T-helper 9 cell (primary cell): Measurements from ENCODE around the gene FBXL16.

Experiments
- DNase-seq: peaks from one replicate; pipeline ENCODE4 v3.0.0-alpha.2; 2020

FBXL16 gene

DNA sequence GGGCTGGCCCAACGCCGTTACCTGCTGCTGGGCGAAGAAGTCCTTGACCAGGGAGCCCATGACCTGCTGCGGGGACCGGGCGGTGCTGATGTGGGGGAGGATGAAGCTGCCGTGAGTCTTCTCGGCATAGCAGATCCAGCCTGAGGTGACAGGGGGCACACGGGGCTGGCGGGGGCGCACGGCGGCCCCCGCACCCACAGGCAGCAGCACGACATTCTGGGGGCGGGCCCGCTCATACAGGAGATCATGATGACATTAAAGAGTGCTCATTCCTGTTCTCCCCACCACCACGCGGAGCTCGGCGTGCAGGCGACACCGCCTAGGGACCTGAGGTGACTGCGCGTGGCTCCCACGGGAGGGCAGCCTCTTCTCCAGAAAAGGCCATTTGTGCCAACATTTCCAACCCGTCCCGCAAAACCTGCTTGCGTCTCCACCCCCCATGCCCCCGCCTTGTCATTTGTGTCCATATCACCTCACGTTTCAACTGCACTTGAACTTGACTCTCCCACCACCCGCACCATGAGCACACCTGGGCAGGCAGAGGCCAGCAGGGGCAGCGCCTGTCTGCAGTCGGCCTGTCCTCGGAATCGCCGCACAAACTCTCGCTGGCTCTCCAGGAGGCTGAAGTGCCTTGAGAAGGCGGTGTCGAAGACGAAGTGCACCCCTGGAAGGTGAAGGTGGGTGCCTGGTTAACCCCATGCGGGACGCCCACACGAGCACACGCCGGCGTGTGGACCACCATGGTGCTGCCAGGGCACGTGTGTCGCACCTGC, 28.8 kb upstream of the FBXL16 start:
- no peak for DNase-seq

DNA sequence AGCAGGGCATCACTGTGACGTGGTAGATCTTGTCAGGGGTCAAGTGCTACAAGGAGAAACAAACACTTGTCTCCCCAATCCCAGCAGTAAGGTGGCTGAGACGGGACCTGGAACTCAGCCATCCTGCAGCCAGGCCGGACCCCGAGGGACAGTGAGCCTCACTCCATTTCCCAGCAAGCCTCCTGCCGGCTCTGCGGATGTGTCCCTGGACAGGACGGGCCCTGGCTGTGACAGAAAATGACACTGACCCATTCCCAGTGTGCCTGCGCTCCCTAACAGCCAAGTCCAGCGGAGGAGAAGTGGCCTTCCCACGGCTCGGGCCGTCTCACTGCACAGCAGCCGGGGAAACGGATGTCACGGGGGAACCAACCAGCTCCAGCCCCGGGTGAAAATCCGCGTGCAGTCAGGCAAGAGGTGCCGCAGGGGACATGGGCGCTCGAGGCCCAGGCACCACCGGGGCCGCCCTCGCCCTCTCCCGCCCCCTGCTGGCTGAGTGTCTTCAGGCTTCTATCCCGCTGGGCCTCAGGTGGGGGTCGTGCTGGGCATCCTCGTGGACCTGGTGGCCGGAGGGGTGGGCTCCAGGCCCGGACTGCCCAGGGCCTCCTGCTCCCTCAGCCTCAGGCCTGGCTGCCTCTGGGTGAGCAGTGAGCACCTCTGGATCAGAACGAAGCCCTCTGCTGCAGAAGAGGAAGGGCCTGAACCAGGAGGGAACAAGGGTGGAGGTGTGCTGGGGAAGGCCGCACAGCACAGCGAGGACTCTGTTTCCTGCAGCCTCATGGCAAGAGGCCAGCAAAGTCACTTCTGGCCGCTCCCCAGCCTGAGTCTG, 28.0 kb upstream of the FBXL16 start:
- DNase-seq, result peak; percentile 36

DNA sequence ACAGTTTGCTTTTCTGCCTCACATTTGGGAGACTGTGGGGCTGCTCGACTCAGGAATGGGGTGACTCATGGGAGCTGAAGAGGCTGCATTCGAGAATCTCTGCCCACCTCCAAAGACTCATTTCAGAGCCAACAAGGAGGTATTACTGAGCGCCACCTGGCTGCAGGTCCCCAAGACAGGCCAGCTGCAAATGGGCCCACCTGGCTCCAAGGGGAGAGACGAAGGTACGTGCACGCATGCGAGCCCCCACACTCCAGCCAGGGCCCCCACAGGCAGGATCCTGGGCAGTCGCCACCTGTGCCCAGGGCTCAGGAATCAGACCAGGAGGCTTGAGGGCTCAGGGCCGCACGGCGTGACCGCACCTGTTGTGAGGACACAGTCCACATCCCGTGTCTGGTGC, 27.3 kb upstream of the FBXL16 start:
- DNase-seq, result no peak

DNA sequence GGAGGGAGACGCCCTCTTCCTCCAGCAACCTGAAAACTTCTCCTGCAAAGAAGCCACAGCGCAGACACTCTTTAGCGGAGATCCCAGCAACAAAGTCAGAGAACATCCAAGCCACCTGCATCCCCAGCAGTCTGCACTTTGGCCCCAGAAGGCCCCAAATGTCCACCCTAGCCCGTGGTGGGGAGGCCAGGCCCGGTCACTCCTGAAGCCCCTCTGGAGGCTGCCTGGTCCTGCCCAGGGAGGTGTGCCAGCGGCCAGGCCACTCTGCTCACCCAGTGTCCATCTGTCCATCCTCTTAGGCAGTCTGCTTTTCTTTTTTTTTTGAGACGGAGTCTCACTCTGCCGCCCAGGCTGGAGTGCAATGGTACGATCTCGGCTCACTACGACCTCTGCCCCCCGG, 26.7 kb upstream of the FBXL16 start:
- DNase-seq, result no peak

DNA sequence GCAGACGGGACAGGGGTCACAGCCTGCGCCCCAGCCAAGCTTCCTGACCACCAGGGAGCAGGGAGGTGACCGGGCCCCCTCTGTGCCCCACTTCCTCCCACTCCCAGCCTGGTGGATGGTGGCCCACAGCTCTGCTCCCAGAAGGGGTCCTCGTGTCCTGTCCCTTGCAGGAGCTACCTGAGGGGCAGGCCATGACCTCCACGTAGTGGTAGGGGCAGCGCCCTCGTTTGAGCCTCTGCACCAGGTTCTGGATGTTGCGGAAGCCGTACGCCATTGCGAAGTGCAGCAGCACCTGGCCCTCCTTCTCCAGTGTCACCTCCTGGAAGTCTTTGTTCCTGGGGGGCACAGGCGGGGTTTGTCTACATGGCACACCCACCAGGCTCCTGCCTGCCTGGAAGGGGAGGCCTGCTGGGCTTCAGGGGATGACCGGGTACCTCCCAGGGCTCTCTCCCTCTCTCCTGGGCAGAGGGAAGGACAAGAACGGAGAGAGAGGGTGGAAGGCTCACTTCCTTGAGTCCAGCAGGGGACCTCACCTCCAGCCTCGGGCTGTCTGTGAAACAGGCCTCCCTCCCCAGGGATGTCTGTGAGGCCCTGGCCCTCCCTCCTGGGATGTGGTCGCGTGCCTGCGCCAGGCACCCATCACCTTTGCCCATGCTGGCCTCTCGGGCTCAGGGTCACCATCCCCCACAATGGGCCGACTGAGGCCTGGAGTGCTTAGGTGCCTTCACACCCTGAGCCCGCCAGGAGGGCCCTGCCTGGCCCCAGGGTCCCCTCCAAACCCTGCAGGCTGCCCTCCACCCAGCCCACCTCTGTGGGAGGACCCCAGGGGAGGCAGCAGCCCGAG, 25.3 kb upstream of the FBXL16 start:
- no peak for DNase-seq

DNA sequence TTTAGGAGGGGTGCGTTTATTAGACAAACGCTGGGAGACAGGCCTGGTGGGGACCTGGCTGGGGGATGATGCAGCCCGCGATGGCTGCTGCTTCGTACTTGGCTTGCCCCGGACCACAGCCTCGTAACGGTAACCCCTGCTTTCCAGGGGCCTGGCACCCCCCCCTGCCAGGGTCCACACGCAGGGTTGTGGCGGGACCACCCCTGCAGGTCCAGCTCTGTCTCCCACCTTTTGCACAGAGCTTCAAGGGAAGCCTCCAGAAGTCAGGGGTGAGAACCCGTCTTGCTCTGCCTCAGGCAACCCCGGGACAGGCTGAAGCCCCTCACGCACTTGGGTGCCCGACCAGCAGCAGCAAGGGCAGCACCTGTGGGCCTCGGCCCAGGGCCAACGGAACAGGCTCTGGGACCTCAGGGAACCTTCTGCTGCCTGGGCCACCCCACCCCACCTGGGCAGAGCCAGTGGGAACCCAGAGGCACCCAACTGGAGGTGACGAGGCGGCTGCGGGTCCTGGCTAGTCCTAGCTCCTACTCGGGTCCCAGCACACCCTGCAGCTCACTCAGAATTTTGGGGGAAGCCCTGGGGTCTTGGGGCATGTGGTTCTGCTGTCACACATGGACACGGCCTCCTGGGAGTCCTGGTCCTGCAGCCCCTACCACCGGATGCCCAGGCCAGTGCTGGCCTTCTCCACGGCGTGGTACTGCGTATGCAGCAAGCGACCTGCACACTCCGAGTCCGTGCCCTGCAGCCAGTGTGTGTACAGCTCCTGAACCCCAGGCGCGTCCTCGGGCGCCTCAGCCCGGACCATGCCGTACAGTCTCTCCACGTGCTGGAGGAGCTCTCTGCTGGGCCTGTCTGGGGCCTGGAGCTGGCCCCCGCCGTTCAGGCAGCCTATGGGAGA, 24.4 kb upstream of the FBXL16 start:
- DNase-seq, result no peak

DNA sequence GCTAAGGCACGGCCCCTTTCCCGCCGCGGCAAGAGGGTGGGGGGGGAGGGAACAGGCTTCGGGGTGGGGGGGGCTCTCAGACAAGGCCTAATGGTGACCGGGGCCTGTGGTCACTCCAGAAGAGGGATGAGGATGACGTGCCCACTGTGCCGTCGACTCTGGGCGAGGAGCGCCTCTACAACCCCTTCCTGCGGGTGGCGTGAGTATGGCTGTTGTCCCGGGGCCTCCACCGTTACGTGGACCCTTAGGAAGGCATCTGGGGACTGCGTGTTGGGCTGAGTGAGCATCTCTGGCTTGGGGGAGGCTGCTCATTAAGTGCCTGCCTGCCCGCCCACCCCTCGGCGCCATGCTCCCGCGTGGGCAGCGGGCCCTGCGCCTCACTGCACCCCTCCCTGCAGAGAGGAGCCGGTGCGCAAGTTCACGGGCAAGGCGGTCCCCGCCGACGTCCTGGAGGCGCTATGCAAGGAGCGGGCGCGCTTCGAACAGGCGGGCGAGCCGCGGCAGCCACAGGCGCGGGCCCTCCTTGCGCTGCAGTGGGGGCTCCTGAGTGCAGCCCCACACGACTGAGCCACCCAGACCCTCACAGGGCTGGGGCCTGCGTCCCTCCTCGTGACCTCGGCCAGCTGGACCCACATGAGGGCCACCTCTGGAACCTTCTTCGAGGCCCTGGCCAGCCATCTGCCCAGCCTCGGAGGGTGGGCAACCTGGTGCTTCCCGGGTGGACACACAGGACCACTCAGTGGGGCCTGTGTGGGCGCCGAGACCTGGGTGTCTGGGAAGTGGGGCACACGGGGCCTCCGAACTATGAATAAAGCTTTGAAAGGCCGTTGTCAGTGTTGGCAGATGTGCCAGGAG, 23.5 kb upstream of the FBXL16 start:
- DNase-seq, result no peak

DNA sequence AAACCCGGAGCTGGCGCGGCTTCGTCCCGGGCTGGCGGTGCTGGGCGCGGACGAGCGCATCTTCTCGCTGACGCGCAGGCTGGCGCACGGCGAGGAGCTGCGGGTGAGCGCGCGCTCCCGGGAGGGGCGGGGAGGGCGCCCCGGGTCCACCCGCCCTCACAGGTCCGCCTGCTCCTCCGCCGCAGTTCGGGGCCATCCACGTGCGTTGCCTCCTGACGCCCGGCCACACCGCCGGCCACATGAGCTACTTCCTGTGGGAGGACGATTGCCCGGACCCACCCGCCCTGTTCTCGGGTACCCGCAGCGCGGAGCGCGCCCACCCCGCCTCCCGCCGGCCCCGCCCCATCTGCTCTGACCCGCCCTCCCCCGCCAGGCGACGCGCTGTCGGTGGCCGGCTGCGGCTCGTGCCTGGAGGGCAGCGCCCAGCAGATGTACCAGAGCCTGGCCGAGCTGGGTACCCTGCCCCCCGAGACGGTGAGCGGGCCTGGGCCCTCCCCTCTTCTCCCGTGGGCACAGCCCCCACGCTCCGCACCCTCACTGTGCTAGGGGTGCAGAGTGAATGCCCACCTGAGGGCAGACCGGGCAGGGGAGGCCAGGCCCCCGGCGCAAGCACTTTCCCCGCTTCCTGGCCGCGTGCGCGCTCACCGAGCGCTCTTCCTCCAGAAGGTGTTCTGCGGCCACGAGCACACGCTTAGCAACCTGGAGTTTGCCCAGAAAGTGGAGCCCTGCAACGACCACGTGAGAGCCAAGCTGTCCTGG, 22.7 kb upstream of the FBXL16 start:
- peak; percentile 53 for DNase-seq

DNA sequence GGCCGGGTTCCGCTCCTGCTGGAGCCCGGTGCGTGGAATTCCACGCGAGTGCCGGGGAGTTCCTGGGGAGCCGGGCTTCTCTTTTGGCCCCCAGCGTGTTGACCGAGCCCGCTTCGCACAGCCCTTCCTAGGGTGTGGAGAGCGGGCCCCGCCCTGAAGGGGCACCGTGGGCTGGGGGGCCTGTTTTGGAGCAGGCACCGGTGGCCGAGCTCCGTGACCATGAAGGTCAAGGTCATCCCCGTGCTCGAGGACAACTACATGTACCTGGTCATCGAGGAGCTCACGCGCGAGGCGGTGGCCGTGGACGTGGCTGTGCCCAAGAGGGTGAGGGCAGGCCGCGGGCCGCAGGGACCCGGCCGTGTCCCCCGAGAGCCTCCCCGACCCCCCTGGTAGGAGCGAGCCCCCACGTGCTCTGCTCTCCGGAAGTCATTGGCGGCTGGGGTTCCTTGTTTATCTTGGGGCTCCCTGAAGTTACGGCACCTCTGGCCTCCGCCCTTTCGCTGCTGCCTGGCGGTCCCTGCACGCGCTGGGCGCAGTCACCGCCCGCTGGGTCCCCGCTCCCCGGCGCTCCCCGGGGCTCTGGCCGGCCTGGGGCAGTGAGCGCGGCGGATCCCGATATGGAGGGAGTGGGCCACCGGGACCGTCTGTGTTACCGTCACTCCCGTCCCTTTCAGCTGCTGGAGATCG, 21.8 kb upstream of the FBXL16 start:
- DNase-seq, result peak; percentile 19

DNA sequence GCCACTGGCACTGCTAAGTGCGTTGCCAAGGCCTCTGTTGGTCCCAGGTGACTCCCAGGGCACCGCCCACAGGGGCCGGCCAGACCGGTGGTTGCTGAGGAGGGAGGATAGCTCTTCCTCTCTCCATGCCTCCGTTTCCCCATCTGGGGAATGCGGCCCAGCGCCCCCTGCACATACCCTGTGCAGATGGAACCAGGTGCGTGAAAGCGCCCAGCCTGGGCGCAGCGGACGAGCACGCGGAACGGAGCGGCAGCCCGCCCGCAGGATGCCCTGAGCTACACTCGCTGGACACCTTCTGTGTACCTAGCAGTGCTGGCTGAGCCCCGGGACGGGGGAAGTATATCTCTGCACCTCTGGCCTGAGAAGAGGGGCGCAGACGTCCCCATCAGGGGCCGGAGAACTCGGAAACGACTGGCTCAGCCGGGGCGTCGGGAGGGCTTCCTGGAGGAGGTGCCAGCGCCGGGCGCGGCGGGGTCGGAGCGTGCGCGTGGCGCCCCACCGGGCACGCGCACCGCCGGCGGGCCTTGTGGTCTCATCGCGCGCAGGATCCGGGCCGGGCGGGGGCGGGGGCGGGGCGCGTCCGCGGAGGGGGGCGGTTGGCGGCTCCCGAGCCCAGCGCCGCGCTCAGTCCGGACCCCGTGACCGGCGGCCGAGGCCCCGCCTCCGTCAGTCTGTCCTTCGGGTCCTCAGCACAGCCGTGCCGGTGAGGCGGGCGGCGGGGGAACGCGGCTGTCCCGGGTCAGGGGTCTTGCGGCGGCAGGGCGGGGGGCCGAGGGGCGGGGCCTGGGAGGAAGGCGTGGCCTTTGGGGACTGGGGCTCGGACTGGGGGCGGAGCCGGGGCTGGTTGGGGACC, 21.1 kb upstream of the FBXL16 start, which contains the start of the genes CCDC78 and HAGHL:
Gene CCDC78 (minus strand): TSS at position 6 of the 853 bp plus-strand sequence. CDS start 76 bp downstream, outside the sequence.
Gene HAGHL (plus strand): TSS at position 669 of the 853 bp plus-strand sequence. CDS start 404 bp downstream, outside the sequence.
- DNase-seq, result peak; percentile 57

DNA sequence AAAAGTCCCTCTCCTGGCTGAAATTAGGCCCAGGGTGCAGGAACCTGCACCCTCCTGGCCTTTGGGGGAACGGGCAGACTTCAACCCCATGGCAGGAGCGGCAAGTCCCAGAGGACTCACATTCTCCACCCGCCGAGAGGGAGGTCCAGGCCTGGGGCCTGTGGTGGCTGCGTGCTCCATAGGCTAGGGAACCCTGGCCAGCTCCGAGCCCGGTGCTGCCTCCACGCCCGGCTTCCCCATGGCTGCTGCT, 20.5 kb upstream of the FBXL16 start:
- no peak for DNase-seq

DNA sequence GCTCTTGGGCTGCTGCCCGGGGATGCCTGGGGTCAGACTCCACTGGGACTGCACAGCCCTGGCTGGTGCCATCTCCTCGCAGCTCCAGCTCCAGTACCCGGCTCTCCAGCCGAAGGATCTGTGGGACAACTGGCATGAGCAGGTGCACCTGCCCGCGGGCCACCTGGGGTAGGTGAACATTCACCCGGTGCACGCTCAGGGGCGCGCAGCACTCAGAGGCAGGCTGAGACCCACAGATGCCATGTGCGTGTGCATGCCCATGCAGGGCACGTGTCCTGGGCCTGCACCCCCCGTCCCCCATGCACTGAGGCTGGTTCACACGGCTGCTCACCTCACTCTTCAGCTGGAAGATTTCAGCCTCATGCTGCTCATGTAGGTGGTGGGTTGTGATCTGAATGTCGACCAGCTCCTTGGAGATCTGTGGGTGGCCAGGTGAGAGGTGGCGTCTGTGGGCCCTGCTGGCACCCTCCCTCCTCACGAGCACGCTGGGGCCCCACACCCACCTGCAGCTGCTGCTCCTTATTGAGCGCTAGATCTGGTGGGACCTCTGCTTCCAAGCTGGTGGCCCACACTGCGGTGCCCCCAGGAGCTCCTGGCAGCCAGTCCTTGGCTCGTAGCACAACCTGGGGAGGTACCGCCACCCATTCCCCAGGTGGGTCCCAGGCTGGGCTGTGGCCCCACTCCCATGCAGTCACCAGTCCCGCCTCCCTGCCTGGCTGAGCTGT, 20.0 kb upstream of the FBXL16 start:
- DNase-seq, result no peak

DNA sequence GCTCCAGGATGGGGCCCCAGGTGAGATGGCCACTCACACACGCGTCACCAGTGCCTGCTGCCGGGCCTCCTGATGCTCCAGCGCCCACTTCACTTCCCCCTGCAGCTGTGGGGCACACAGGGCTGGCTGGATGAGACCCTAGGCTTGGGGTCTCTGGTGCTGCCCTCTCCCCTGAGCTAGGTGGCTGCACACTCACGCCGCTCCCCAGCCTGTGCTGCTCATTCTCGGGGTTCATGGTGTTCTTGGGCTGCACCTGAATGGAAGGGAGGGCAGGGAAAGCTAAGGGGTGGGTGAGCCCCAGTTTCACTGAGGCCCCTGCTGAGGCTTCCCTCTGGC, 19.4 kb upstream of the FBXL16 start:
- DNase-seq, result no peak

DNA sequence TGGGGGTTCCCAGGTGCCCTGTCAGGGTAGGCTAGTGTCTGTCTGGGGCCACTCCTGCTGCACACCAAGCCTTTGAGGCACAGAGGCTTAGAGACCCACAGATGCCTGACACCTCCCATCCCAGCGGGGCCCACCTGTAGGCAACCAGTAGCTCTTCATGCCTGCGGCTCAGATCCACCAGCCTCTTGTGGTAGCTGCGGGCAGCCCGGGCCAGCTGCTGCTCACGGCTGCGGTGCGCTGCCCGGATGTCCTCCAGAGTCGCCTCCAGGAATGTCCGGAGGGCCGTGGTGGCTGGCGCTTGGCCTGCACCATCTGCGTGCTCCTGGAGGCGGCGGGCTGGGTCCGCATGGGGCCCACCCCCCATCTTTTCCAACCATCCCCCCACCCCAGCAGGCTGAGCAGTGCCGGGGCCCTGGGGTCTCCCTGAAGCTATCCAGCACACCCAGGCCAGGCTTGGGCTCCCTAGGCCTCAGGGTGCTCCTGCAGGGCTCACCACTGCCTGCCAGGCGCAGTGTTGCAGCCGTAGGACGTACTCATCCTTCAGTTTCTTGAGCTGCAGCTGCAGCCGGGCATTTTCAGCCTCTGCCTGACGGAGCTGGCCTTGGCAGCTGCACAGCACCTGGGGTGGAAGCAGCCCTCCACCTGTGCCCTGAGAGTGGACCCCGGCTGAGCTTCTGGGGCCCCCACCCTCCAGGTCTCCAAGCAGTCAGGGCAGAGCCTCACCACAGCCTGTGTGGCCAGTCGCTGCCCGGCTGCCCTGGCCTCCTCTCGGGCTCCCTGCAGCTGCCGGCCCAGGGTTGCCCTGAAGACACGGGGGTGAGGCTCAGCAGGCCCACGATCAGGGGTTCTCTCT, 18.8 kb upstream of the FBXL16 start:
- DNase-seq, result no peak

DNA sequence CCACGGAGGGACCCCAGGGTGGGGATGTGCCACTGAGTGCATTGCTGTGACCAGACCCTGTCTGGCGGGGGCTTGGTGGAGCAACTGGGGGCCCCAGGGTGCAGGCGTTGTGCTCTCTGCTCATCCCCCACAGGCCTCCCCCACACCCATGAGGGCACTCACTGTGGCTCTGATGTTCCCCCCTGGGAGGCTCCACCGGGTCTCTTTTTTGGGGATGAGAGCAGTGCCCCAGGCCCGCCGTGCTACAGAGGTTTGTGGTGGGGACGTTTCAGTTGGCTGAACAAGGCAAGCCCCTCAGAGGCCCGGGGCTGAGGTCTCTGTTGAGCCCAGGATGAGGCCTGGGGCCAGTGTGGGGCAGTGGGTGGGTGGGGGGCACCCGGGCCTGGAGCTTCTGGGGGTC, 18.1 kb upstream of the FBXL16 start:
- no peak for DNase-seq

DNA sequence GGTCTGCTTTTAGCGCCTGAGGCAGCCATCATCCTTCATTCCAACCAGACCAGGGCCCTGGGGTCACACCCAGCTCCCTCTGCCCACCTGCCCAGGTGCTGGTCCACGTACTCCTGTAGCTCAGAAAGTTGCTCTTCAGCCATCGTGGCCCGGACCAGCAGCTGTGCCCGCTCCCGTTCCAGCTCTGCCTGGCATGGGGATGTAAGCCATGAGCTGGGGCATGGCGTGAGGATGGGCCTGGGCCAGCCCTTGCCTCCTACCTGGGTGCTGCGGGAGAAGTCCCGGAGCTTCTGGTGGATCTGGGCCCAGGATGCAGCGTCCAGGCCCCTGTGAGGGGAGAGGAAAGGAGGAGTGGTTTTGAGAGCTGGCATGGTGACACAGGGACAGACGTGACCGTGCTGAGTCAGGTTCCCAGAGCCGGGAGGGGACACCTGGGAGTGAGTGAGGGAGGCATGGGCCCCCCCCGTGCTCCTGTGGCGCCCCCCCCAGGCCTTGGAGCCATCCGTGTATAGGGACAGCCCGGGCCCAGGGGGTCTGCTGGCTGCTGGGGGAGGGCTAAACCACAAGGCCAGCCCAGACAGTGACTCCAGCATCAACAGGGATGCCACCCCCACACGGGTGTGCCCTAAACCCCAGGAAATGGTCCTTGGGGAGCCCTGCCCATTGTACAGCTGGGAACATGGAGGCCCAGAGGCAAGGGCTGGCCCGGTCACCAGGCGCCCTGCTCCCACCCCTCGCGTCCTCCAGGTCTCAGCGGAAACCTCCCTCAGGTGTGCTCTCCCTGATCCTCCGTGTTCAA, 17.4 kb upstream of the FBXL16 start:
- no peak for DNase-seq
